ENCODE data around the gene MLLT3.

DNA sequence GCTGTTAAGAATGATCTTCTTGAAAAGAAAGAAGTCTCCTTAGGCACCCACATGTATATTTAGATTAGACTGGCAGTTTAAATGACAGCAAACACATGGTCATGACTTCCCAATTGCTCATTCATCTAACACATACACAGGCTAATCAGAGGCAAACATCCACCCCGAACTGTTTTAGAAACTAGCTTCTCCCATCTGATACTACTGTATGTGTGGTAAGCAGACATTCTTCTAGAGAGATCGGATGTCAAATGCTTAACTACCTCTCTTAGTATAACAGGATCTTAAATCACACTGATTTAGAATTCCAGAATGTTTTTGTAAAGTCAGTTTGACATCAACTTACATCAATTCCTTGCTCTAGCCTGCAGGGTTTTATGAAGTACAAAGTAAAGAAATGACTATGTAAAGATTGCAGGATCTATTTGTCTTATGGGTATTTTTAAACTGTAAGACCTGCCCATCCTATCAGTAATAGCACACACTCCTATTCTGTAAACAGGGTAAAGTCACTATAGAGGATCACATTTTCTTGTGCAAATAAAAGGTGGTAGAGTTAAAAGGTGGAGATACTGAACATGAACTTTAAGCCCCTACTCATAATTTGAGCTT is 239.7 kb downstream of the MLLT3 start:
- TF ChIP-seq POLR2AphosphoS5 (IDR thresholded peaks at IDR 0.05): no peak
- TF ChIP-seq, protein P1, sequence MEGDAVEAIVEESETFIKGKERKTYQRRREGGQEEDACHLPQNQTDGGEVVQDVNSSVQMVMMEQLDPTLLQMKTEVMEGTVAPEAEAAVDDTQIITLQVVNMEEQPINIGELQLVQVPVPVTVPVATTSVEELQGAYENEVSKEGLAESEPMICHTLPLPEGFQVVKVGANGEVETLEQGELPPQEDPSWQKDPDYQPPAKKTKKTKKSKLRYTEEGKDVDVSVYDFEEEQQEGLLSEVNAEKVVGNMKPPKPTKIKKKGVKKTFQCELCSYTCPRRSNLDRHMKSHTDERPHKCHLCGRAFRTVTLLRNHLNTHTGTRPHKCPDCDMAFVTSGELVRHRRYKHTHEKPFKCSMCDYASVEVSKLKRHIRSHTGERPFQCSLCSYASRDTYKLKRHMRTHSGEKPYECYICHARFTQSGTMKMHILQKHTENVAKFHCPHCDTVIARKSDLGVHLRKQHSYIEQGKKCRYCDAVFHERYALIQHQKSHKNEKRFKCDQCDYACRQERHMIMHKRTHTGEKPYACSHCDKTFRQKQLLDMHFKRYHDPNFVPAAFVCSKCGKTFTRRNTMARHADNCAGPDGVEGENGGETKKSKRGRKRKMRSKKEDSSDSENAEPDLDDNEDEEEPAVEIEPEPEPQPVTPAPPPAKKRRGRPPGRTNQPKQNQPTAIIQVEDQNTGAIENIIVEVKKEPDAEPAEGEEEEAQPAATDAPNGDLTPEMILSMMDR (IDR thresholded peaks at IDR 0.05): peak in 1 of 5 experiments; percentile 22
